Osteoblast (primary cell): ENCODE results near the gene OTOP3. TPM values are rescaled to one million over a fixed set of nuclear protein-coding genes. Genes with fewer than 3 reads are reported as not detected.

ENCODE experiments used
- DNase-seq: peaks from one replicate; pipeline ENCODE4 v3.0.0; 2011; ENCODE audit warnings: low spot score, mixed read lengths; ENCODE audit not compliant: insufficient read length; ENCODE audit errors: missing footprints
- H2AFZ ChIP-seq: 2 replicates; pipeline ENCODE4 v1.6.0; 2011; ENCODE audit warnings: mild to moderate bottlenecking, low read length
- H3K27ac ChIP-seq: 2 replicates; pipeline ENCODE4 v1.5.1; 2011; ENCODE audit warnings: mild to moderate bottlenecking, low read depth, low read length, moderate library complexity
- H3K27me3 ChIP-seq: 2 replicates; pipeline ENCODE4 v1.6.0; 2012; ENCODE audit warnings: mild to moderate bottlenecking, control low read depth, inconsistent platforms, low read length, moderate library complexity; ENCODE audit not compliant: insufficient read depth
- H3K36me3 ChIP-seq: 2 replicates; pipeline ENCODE4 v1.5.1; 2011; ENCODE audit warnings: mild to moderate bottlenecking, low read length, control low read depth, moderate library complexity; ENCODE audit not compliant: insufficient read depth
- H3K4me1 ChIP-seq: 2 replicates; pipeline ENCODE4 v1.5.1; 2011; ENCODE audit warnings: mild to moderate bottlenecking, low read length, control low read depth, moderate library complexity; ENCODE audit not compliant: insufficient read depth
- H3K4me2 ChIP-seq: 2 replicates; pipeline ENCODE4 v1.6.0; 2011; ENCODE audit warnings: mild to moderate bottlenecking, low read length; ENCODE audit not compliant: insufficient read depth
- H3K4me3 ChIP-seq: fragments of 200-600 bp; sonication (generic); 3 replicates; pipeline ENCODE4 v1.5.1; 2012; ENCODE audit warnings: mild to moderate bottlenecking, low read length, inconsistent platforms; ENCODE audit not compliant: insufficient read depth
- H3K79me2 ChIP-seq: 2 replicates; pipeline ENCODE4 v1.6.0; 2012; ENCODE audit warnings: mild to moderate bottlenecking, low read length, control low read depth, inconsistent platforms; ENCODE audit not compliant: insufficient read depth
- H3K9me3 ChIP-seq: 2 replicates; pipeline ENCODE4 v1.5.1; 2011; ENCODE audit warnings: low read depth, low read length, control low read depth
- H4K20me1 ChIP-seq: 2 replicates; pipeline ENCODE4 v1.6.0; 2012; ENCODE audit warnings: mild to moderate bottlenecking, low read length, control low read depth; ENCODE audit not compliant: insufficient read depth
- CTCF ChIP-seq: IDR thresholded peaks from 2 replicates; pipeline ENCODE4 v1.5.1; 2011; ENCODE audit warnings: mild to moderate bottlenecking, low read depth, low read length, moderate library complexity; ENCODE audit errors: extremely low read depth
- total RNA-seq: library from RNA; depleted of rRNA; stranded (reverse); fragments of >200 nt; gene quantifications from 2 replicates; pipeline ENCODE4 v1.2.3, GENCODE V29; 2012

Gene OTOP3
- total RNA-seq, 1 donor: not detected

GRCh38 chr17:74986206-74986576, 50.5 kb downstream of the OTOP3 start:
- Histone ChIP-seq H3K79me2 (peaks cover 24% of the 10 kb centered on the region), H3K36me3 (no peaks in the 10 kb centered on the region), H3K4me1 (peaks cover 25% of the 10 kb centered on the region), H4K20me1 (peaks cover 3% of the 10 kb centered on the region), H3K4me2 (no peak overlapping the region), H3K4me3 (no peak overlapping the region), H2AFZ (no peak overlapping the region), H3K27ac (no peak overlapping the region), H3K9me3 (no peaks in the 10 kb centered on the region), H3K27me3 (no peaks in the 10 kb centered on the region)
- no peak for DNase-seq
- TF ChIP-seq CTCF: no peak

- H4K20me1 ChIP-seq: peaks cover 3% of the 10 kb centered on the region
- peak; percentile 100 for DNase-seq
- TF ChIP-seq CTCF: no peak
- H3K4me2 ChIP-seq: peak within 1 kb of the TSS; percentile 99
- H3K27me3 ChIP-seq: no peaks in the 10 kb centered on the region
- peak within 1 kb of the TSS; percentile 94 for H3K4me3 ChIP-seq
- peaks cover 22% of the 10 kb centered on the region for H3K4me1 ChIP-seq
- peak within 1 kb of the TSS; percentile 93 for H2AFZ ChIP-seq
- peak within 1 kb of the TSS; percentile 100 for H3K27ac ChIP-seq
- H3K79me2 ChIP-seq: peaks cover 33% of the 10 kb centered on the region
- H3K36me3 ChIP-seq: no peaks in the 10 kb centered on the region
- no peaks in the 10 kb centered on the region for H3K9me3 ChIP-seq
These were observed 51.8 kb downstream of the OTOP3 start, which contains the start of gene CDR2L for GRCh38 chr17:74987418-74987908. TSS of gene CDR2L (plus strand) at chr17:74987632. CDS start at chr17:74988044, 412 bp downstream.

- Histone ChIP-seq H2AFZ (peak overlapping the region; percentile 93), H3K4me3 (peak overlapping the region; percentile 94), H3K79me2 (peaks cover 39% of the 10 kb centered on the region), H3K4me1 (peaks cover 19% of the 10 kb centered on the region), H3K36me3 (no peaks in the 10 kb centered on the region), H3K27ac (peak overlapping the region; percentile 100), H3K27me3 (no peaks in the 10 kb centered on the region), H3K9me3 (no peaks in the 10 kb centered on the region), H4K20me1 (peaks cover 6% of the 10 kb centered on the region), H3K4me2 (peak overlapping the region; percentile 99)
- TF ChIP-seq CTCF: peak; percentile 21
- peak; percentile 97 for DNase-seq
These were observed 52.4 kb downstream of the OTOP3 start for GRCh38 chr17:74987909-74988711.

- no peak overlapping the region for H3K27ac ChIP-seq
- H3K36me3 ChIP-seq: no peaks in the 10 kb centered on the region
- H2AFZ ChIP-seq: no peak overlapping the region
- H3K4me3 ChIP-seq: no peak overlapping the region
- TF ChIP-seq CTCF: no peak
- peaks cover 52% of the 10 kb centered on the region for H3K79me2 ChIP-seq
- DNase-seq: peak; percentile 76
- H3K4me1 ChIP-seq: peaks cover 39% of the 10 kb centered on the region
- H3K4me2 ChIP-seq: no peak overlapping the region
- H3K9me3 ChIP-seq: no peaks in the 10 kb centered on the region
- H3K27me3 ChIP-seq: no peaks in the 10 kb centered on the region
- peaks cover 6% of the 10 kb centered on the region for H4K20me1 ChIP-seq
These were observed 54.9 kb downstream of the OTOP3 start for GRCh38 chr17:74990581-74991105.
